Measurements from ENCODE around the gene POMC. TPM values are rescaled to one million over a fixed set of nuclear protein-coding genes. Genes with fewer than 3 reads are reported as not detected.

POMC gene
- total and polyA plus RNA-seq, 10 donors = 2.4 to 9.8 (median 4.0) TPM

GRCh38 chr2:25173719-25174118 is 5.3 kb upstream of the POMC start:
- H3K4me1 ChIP-seq = peaks cover 0 to 4% (median 2%) of the 10 kb centered on the region in 6 donors
- no peak for DNase-seq
- intact Hi-C loops (cut with DNase I; ENCODE audit: low total_unique reads) = no loop called here
- H3K27me3 ChIP-seq (replicated peaks in 1 of 7) = peaks cover 0 to 52% (median 20%) of the 10 kb centered on the region in 7 donors
- H3K27ac ChIP-seq = peak overlapping the region in 1 of 8 donors; percentile 25
- 79 to 87% (median 84%) methylated on average over 5 of the region's 5 CpGs for WGBS, 5 donors
- H3K4me3 ChIP-seq = no peak overlapping the region
- H3K36me3 ChIP-seq = no peaks in the 10 kb centered on the region
- H3K9me3 ChIP-seq = no peaks in the 10 kb centered on the region
- TF ChIP-seq POLR2A (IDR thresholded peaks at IDR 0.05) = no peak

- intact Hi-C loops (cut with DNase I; ENCODE audit: low total_unique reads) = no loop called here
- TF ChIP-seq CTCF (IDR thresholded peaks at IDR 0.05 in 8 of 11, conservative IDR thresholded peaks at IDR 0.05 in 3 of 11) (no peak), POLR2A (IDR thresholded peaks at IDR 0.05) (no peak), POLR2AphosphoS5 (IDR thresholded peaks at IDR 0.05) (no peak)
- 75 to 82% (median 80%) methylated on average over 7 of the region's 7 CpGs for WGBS, 5 donors
- no peak for DNase-seq
- peaks cover 7 to 30% (median 19%) of the 10 kb centered on the region in 6 donors for H3K4me1 ChIP-seq
- peaks cover 6 to 63% (median 38%) of the 10 kb centered on the region in 7 donors for H3K27me3 ChIP-seq (replicated peaks in 1 of 7)
- H3K27ac ChIP-seq = no peak overlapping the region
- H3K4me3 ChIP-seq = no peak overlapping the region
- no peaks in the 10 kb centered on the region for H3K9me3 ChIP-seq
- no peaks in the 10 kb centered on the region for H3K36me3 ChIP-seq
Observed at GRCh38 chr2:25170888-25171287, 2.5 kb upstream of the POMC start.

- DNase-seq = no peak
Observed at GRCh38 chr2:25169073-25169470, 692 bp upstream of the POMC start.

GRCh38 chr2:25165992-25166875 is 2.1 kb downstream of the POMC start:
- no peaks in the 10 kb centered on the region for H3K9me3 ChIP-seq
- H3K4me1 ChIP-seq = peaks cover 9 to 46% (median 26%) of the 10 kb centered on the region in 6 donors
- DNase-seq = peak; percentile 92
- no peak overlapping the region for H3K4me3 ChIP-seq
- TF ChIP-seq POLR2AphosphoS5 (IDR thresholded peaks at IDR 0.05) = peak in 1 of 3 donors; percentile 51
- TF ChIP-seq CTCF (IDR thresholded peaks at IDR 0.05 in 8 of 11, conservative IDR thresholded peaks at IDR 0.05 in 3 of 11) = peak in 9 of 11 experiments; percentile 20 to 55 (median 41)
- no peak for TF ChIP-seq POLR2A (IDR thresholded peaks at IDR 0.05)
- no peaks in the 10 kb centered on the region for H3K36me3 ChIP-seq
- intact Hi-C loops (cut with DNase I; ENCODE audit: low total_unique reads) = no loop called here
- H3K27ac ChIP-seq = peak overlapping the region in 1 of 8 donors; percentile 7
- WGBS, 5 donors = 21 to 33% (median 26%) methylated on average over 10 of the region's 10 CpGs
- peaks cover 6 to 50% (median 34%) of the 10 kb centered on the region in 7 donors for H3K27me3 ChIP-seq (replicated peaks in 1 of 7)

More at GRCh38 chr2:25169073-25169470, 692 bp upstream of the POMC start:
- H3K4me1 ChIP-seq = peaks cover 9 to 38% (median 23%) of the 10 kb centered on the region in 6 donors
- H3K27ac ChIP-seq = no peak overlapping the region
- no peaks in the 10 kb centered on the region for H3K9me3 ChIP-seq
- no peaks in the 10 kb centered on the region for H3K36me3 ChIP-seq
- TF ChIP-seq POLR2AphosphoS5 (IDR thresholded peaks at IDR 0.05) (no peak), POLR2A (IDR thresholded peaks at IDR 0.05) (no peak), CTCF (IDR thresholded peaks at IDR 0.05 in 8 of 11, conservative IDR thresholded peaks at IDR 0.05 in 3 of 11) (no peak)
- 43 to 69% (median 66%) methylated on average over 2 of the region's 2 CpGs for WGBS, 5 donors
- intact Hi-C loops (cut with DNase I; ENCODE audit: low total_unique reads) = no loop called here
- H3K27me3 ChIP-seq (replicated peaks in 1 of 7) = peaks cover 6 to 55% (median 38%) of the 10 kb centered on the region in 7 donors
- peak overlapping the region in 1 of 8 donors; percentile 68 for H3K4me3 ChIP-seq
